SK-N-SH (cell line): Measurements from ENCODE around the gene LEPR.

Experiments
- ELF1 ChIP-seq: IDR thresholded peaks from 2 replicates; pipeline ENCODE4 v1.4.0; 2012
- EZH2phosphoT487 ChIP-seq: fragments of 200-600 bp; sonication (generic); IDR thresholded peaks from 2 replicates; pipeline ENCODE4 v1.6.1; 2017; ENCODE audit warnings: low read depth, mixed run types, mild to moderate bottlenecking, antibody characterized with exemption, moderate library complexity, borderline replicate concordance
- FOXM1 ChIP-seq: IDR thresholded peaks from 2 replicates; pipeline ENCODE4 v1.4.0; 2012; ENCODE audit warnings: low read depth, mild to moderate bottlenecking
- GABPA ChIP-seq: IDR thresholded peaks from 2 replicates; pipeline ENCODE4 v1.4.0; 2012; ENCODE audit warnings: low read depth, mild to moderate bottlenecking
- MXI1 ChIP-seq: IDR thresholded peaks from 2 replicates; pipeline ENCODE4 v1.6.1; 2012; ENCODE audit warnings: mild to moderate bottlenecking, low read depth, low read length, improper control_type of control experiment
- PBX3 ChIP-seq: IDR thresholded peaks from 2 replicates; pipeline ENCODE4; 2012
- REST ChIP-seq: IDR thresholded peaks from 2 replicates; pipeline ENCODE4 v1.6.1; 2012; ENCODE audit warnings: mild to moderate bottlenecking, low read depth, low read length, moderate library complexity
- SIN3A ChIP-seq: IDR thresholded peaks from 2 replicates; pipeline ENCODE4 v1.6.1; 2012; ENCODE audit warnings: low read depth, mild to moderate bottlenecking, low read length, moderate library complexity, borderline replicate concordance
- SMC3 ChIP-seq: IDR thresholded peaks from 2 replicates; pipeline ENCODE4 v1.6.1; 2012; ENCODE audit warnings: low read depth, low read length, improper control_type of control experiment
- TCF12 ChIP-seq: IDR thresholded peaks from 2 replicates; pipeline ENCODE4 v1.4.0; 2012
- ZBTB33 ChIP-seq: IDR thresholded peaks from 2 replicates; pipeline ENCODE4 v1.4.0; 2012; ENCODE audit warnings: low read depth, borderline replicate concordance
- TF ChIP-seq, protein P1 (sequence below): fragments of 200-600 bp; sonication (generic); IDR thresholded peaks from 2 replicates; pipeline ENCODE4 v1.6.1; 2017; ENCODE audit warnings: antibody characterized with exemption, mild to moderate bottlenecking, moderate library complexity

DNA sequence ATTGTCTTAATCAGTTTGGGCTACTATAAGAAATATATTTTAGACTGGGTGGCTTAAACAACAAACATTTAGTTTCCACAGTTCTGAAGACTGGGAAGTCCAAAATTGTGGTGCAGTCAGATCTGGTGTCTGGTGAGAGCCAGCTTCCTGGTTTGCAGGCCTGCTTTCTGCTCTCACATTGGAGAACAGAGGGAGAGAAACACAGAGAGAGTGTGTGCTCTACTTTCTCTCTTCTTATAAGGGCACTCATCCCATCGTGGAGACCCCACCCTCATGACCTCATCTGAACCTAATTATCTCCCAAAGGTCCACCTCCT is 4.1 kb downstream of the LEPR start:
- TF ChIP-seq, protein P1, sequence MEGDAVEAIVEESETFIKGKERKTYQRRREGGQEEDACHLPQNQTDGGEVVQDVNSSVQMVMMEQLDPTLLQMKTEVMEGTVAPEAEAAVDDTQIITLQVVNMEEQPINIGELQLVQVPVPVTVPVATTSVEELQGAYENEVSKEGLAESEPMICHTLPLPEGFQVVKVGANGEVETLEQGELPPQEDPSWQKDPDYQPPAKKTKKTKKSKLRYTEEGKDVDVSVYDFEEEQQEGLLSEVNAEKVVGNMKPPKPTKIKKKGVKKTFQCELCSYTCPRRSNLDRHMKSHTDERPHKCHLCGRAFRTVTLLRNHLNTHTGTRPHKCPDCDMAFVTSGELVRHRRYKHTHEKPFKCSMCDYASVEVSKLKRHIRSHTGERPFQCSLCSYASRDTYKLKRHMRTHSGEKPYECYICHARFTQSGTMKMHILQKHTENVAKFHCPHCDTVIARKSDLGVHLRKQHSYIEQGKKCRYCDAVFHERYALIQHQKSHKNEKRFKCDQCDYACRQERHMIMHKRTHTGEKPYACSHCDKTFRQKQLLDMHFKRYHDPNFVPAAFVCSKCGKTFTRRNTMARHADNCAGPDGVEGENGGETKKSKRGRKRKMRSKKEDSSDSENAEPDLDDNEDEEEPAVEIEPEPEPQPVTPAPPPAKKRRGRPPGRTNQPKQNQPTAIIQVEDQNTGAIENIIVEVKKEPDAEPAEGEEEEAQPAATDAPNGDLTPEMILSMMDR: no peak
- TF ChIP-seq TCF12 (no peak), ZBTB33 (no peak), REST (no peak), SIN3A (no peak), FOXM1 (no peak), GABPA (no peak), MXI1 (no peak), EZH2phosphoT487 (no peak), ELF1 (no peak), SMC3 (no peak), PBX3 (no peak)
